HepG2 (cell line): ENCODE data around the gene MAMSTR. TPM values are rescaled to one million over a fixed set of nuclear protein-coding genes. Genes with fewer than 3 reads are reported as not detected.

Experiments
- ARID2 ChIP-seq: sonication (generic); formaldehyde crosslinking; IDR thresholded peaks from 2 replicates; pipeline ENCODE4 v1.8.1; 2022; ENCODE audit warnings: mild to moderate bottlenecking, missing genetic modification reagents, borderline replicate concordance
- ATRX ChIP-seq: sonication (generic); formaldehyde crosslinking; IDR thresholded peaks from 2 replicates; pipeline ENCODE4 v1.4.0; 2020; ENCODE audit warnings: missing genetic modification reagents, borderline replicate concordance
- FOXO4 ChIP-seq: sonication (generic); formaldehyde crosslinking; conservative IDR thresholded peaks from 2 replicates; pipeline ENCODE4 v1.8.1; 2023; ENCODE audit warnings: missing genetic modification reagents
- HNRNPLL ChIP-seq: fragments of 200-400 bp; formaldehyde crosslinking; IDR thresholded peaks from 2 replicates; pipeline ENCODE4 v1.6.1; 2017; ENCODE audit warnings: mild to moderate bottlenecking, low read depth, low read length; ENCODE audit not compliant: poor library complexity, severe bottlenecking
- IKZF1 ChIP-seq: fragments of 450-650 bp; IDR thresholded peaks from 2 replicates; pipeline ENCODE4 v1.7.1; 2016
- KLF11 ChIP-seq: IDR thresholded peaks from 2 replicates; pipeline ENCODE4 v1.6.1; 2016; ENCODE audit warnings: missing compliant biosample characterization
- PLSCR1 ChIP-seq: sonication (generic); formaldehyde crosslinking; IDR thresholded peaks from 2 replicates; pipeline ENCODE4 v1.5.0; 2020; ENCODE audit warnings: missing genetic modification reagents, mild to moderate bottlenecking, borderline replicate concordance
- RFXAP ChIP-seq: sonication (generic); formaldehyde crosslinking; IDR thresholded peaks from 2 replicates; pipeline ENCODE4 v1.4.0; 2020; ENCODE audit warnings: missing genetic modification reagents, borderline replicate concordance
- SALL2 ChIP-seq: sonication (generic); formaldehyde crosslinking; IDR thresholded peaks from 2 replicates; pipeline ENCODE4 v1.8.1; 2023; ENCODE audit warnings: mild to moderate bottlenecking, missing genetic modification reagents, inconsistent platforms
- TFE3 ChIP-seq: IDR thresholded peaks from 2 replicates; pipeline ENCODE4 v1.6.1; 2016
- THAP11 ChIP-seq: IDR thresholded peaks from 2 replicates; pipeline ENCODE4 v1.6.1; 2016; ENCODE audit warnings: missing biosample characterization, missing genetic modification reagents
- ZC3H13 ChIP-seq: sonication (generic); formaldehyde crosslinking; IDR thresholded peaks from 2 replicates; pipeline ENCODE4 v1.8.1; 2023; ENCODE audit warnings: mild to moderate bottlenecking, missing genetic modification reagents, moderate library complexity
- ZC3H4 ChIP-seq: sonication (generic); formaldehyde crosslinking; IDR thresholded peaks from 2 replicates; pipeline ENCODE4 v1.4.0; 2020; ENCODE audit warnings: missing genetic modification reagents, borderline replicate concordance
- ZFP37 ChIP-seq: sonication (generic); formaldehyde crosslinking; IDR thresholded peaks from 2 replicates; pipeline ENCODE4 v1.4.0; 2020; ENCODE audit warnings: missing genetic modification reagents, borderline replicate concordance
- ZNF230 ChIP-seq: sonication (generic); formaldehyde crosslinking; IDR thresholded peaks from 2 replicates; pipeline ENCODE4 v1.4.0; 2020; ENCODE audit warnings: mild to moderate bottlenecking, missing genetic modification reagents
- ZNF276 ChIP-seq: sonication (generic); formaldehyde crosslinking; IDR thresholded peaks from 2 replicates; pipeline ENCODE4 v1.4.0; 2020; ENCODE audit warnings: mild to moderate bottlenecking, low read depth, missing genetic modification reagents
- ZNF317 ChIP-seq: sonication (generic); formaldehyde crosslinking; IDR thresholded peaks from 2 replicates; pipeline ENCODE4 v1.5.0; 2020; ENCODE audit warnings: mild to moderate bottlenecking, missing genetic modification reagents
- ZNF687 ChIP-seq: sonication (generic); formaldehyde crosslinking; IDR thresholded peaks from 2 replicates; pipeline ENCODE4 v1.5.1; 2020; ENCODE audit warnings: mild to moderate bottlenecking, missing genetic modification reagents, moderate library complexity
- ZNF777 ChIP-seq: sonication (generic); formaldehyde crosslinking; IDR thresholded peaks from 2 replicates; pipeline ENCODE4 v1.4.0; 2020; ENCODE audit warnings: missing genetic modification reagents
- polyA plus RNA-seq, 8 experiments: library from polyadenylated mRNA; depleted of rRNA in 3 of 8; stranded (reverse) in 7 of 8; unstranded in 1 of 8; fragments of >200 nt; fragmentation: Illumina TruSeq in 4 of 8; extraction: Trizol in 4 of 8; gene quantifications; 2 replicates each; pipeline versions ENCODE4 v1.2.1 to v1.2.3, GENCODE V29; 2011 to 2016; ENCODE audit warnings: low read depth in 4 of 8, missing spikeins in 1 of 8, mixed read lengths in 1 of 8; ENCODE audit not compliant: insufficient read depth in 1 of 8
- total RNA-seq, 5 experiments: library from RNA; depleted of rRNA; stranded (reverse); fragments of >200 nt; fragmentation: Illumina TruSeq; extraction: Trizol; gene quantifications; 2 replicates each; pipeline ENCODE4 v1.2.3, GENCODE V29; 2016; ENCODE audit warnings: low read depth in 1 of 5

The MAMSTR gene
- total and polyA plus RNA-seq, 2 of the 13 experiments (the other 11 are each of a cell fraction or from before 2014, with no cell fraction given), result 2.2 to 2.4 TPM

GRCh38 chr19:48738557-48739403 lies 19.3 kb upstream of the MAMSTR start (continued):
- TF ChIP-seq RFXAP (CRISPR knock-in tag) (peak; percentile 63; the same call in 1 of the 2 replicates), TFE3 (CRISPR knock-in tag) (no peak), KLF11 (no peak), FOXO4 (CRISPR knock-in tag) (0 out of 2 replicates have a peak, but pooled peaks have one; percentile 79), ZC3H13 (CRISPR knock-in tag) (0 out of 2 replicates have a peak, but pooled peaks have one; percentile 27), ZC3H4 (no peak), HNRNPLL (peak; percentile 49), ZNF276 (CRISPR knock-in tag) (peak; percentile 99), SALL2 (CRISPR knock-in tag) (peak; percentile 90; the same call in 1 of the 2 replicates), IKZF1 (no peak), ARID2 (CRISPR knock-in tag) (no peak), PLSCR1 (CRISPR knock-in tag) (no peak), ZNF777 (CRISPR knock-in tag) (peak; percentile 61), ZNF687 (CRISPR knock-in tag) (peak; percentile 84), THAP11 (CRISPR knock-in tag) (peak; percentile 81), ZNF230 (CRISPR knock-in tag) (no peak), ATRX (CRISPR knock-in tag) (no peak), ZFP37 (CRISPR knock-in tag) (0 out of 2 replicates have a peak, but pooled peaks have one; percentile 49), ZNF317 (no peak)
